ENCODE measurements around the gene RAB11FIP4. TPM values are rescaled to one million over a fixed set of nuclear protein-coding genes. Genes with fewer than 3 reads are reported as not detected.

RAB11FIP4 gene
- polyA plus RNA-seq, 1 of the 3 experiments (the other 2 are of a cell fraction) = 9.4 TPM

DNA sequence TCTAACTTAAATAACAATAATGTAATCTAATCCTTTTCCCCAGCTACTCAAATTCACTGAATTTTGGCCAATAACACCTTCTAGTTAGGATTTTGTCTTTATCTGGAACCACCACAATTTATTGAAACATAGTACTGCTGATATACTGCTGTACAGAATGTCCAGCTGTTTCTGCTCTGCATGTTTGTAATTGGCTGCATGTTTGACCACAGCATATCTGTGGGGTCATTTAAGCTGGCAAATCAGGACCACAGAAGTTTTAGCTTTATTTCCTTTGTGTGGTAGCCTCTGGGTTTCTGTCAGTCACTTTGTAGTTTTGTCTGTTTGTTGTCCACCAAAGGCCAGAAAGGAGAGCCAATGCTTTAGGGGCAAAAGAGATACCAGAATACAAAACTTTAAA is 22.2 kb upstream of the RAB11FIP4 start:
- no peak for DNase-seq
- Histone ChIP-seq H4K20me1 (ENCODE audit: insufficient read depth) (no peaks in the 10 kb centered on the region), H3K9ac (no peak overlapping the region), H3K27ac (ENCODE audit: low read depth in 2 of 2, low read length in 1 of 2) (no peak overlapping the region), H3K9me2 (no peaks in the 10 kb centered on the region), H3K79me2 (ENCODE audit: insufficient read depth) (peaks cover 8% of the 10 kb centered on the region; the same call in 1 of the 2 replicates), H3K36me3 (replicated peaks in 1 of 2; ENCODE audit: control insufficient read depth in 1 of 2, insufficient read depth in 2 of 2, low read length in 1 of 2) (peaks cover 29 to 34% of the 10 kb centered on the region in 2 experiments), H3K4me2 (no peak overlapping the region), H3K27me3 (ENCODE audit: insufficient read depth) (no peaks in the 10 kb centered on the region), H3K4me1 (ENCODE audit: control insufficient read depth in 1 of 2, insufficient read depth in 2 of 2, low read depth in 1 of 2, low read length in 1 of 2) (peaks cover 3 to 9% of the 10 kb centered on the region in 2 experiments; a peak in 2 of 4 replicates), H3K4me3 (ENCODE audit: low read depth in 2 of 2, low read length in 1 of 2) (no peak overlapping the region), H3F3A (replicated peaks; ENCODE audit: insufficient read depth) (peaks cover 33% of the 10 kb centered on the region), H2AFZ (ENCODE audit: low read depth) (no peak overlapping the region), H3K9me3 (no peaks in the 10 kb centered on the region)
- no peak for TF ChIP-seq SIN3A (IDR thresholded peaks at IDR 0.05; ENCODE audit: borderline replicate concordance, low read depth, low read length)
- TF ChIP-seq TCF12 (IDR thresholded peaks at IDR 0.05) = 0 out of 2 replicates have a peak, but pooled peaks have one; percentile 8
- ChIA-PET CTCF (interaction anchor here (0.9 to 3.5 kb wide), 4 partner anchors 11 to 149 kb away, joined by 3 to 11 read pairs (median 4); no protein-coding TSS in a partner anchor), POLR2A (no interaction called here)

DNA sequence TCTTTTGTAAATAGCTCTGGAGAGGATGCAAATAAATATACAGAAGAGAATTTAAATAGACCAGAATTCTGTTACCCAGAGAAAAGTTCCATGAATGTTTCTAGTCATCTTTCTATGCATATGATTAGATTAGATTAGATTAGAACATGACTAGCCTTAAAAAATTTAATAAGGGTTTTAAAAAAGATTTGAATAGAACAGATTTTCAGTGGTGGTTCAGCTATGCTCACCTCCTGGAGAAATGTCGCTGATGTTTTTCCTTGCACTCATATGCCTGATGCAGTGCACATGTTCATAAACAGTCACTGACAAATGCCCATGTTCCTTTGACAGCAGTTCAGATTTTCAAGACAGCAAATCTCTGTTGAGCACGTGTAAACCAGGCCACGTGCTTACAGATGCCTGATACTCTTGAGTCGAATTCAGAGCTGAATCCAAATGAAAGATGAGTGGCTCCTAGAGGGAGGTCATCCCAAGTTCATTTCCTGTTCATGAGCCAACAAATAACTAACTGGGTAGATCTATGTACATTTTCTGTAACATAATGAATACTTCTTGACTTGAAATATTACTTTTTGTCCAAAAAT is 19.9 kb upstream of the RAB11FIP4 start:
- Histone ChIP-seq H3K4me1 (ENCODE audit: control insufficient read depth in 1 of 2, insufficient read depth in 2 of 2, low read depth in 1 of 2, low read length in 1 of 2) (peaks cover 3 to 9% of the 10 kb centered on the region in 2 experiments; a peak in 2 of 4 replicates), H4K20me1 (ENCODE audit: insufficient read depth) (no peaks in the 10 kb centered on the region), H3F3A (replicated peaks; ENCODE audit: insufficient read depth) (peaks cover 38% of the 10 kb centered on the region), H3K27ac (ENCODE audit: low read depth in 2 of 2, low read length in 1 of 2) (peak overlapping the region; percentile 31 to 53; a peak in 3 of 4 replicates), H3K9me3 (no peaks in the 10 kb centered on the region), H3K27me3 (ENCODE audit: insufficient read depth) (no peaks in the 10 kb centered on the region), H3K36me3 (replicated peaks in 1 of 2; ENCODE audit: control insufficient read depth in 1 of 2, insufficient read depth in 2 of 2, low read length in 1 of 2) (peaks cover 44 to 47% of the 10 kb centered on the region in 2 experiments), H3K9ac (no peak overlapping the region), H3K4me2 (no peak overlapping the region), H3K4me3 (ENCODE audit: low read depth in 2 of 2, low read length in 1 of 2) (no peak overlapping the region), H3K9me2 (no peaks in the 10 kb centered on the region), H3K79me2 (ENCODE audit: insufficient read depth) (peaks cover 4% of the 10 kb centered on the region; the same call in 1 of the 2 replicates), H2AFZ (ENCODE audit: low read depth) (no peak overlapping the region)
- no peak for DNase-seq
- WGBS (ENCODE audit: low lambda C conversion rate) = 30% methylated on average over 4 of the region's 4 CpGs
- ChIA-PET POLR2A (no interaction called here), CTCF (interaction anchor here (1.1 to 4.5 kb wide), 9 partner anchors 10 to 359 kb away, joined by 3 to 26 read pairs (median 5); no protein-coding TSS in a partner anchor)
- TF ChIP-seq RCOR1 (IDR thresholded peaks at IDR 0.05; ENCODE audit: low read length) = peak; percentile 29; the same call in 1 of the 2 replicates
- TF ChIP-seq, protein P1, sequence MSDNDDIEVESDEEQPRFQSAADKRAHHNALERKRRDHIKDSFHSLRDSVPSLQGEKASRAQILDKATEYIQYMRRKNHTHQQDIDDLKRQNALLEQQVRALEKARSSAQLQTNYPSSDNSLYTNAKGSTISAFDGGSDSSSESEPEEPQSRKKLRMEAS (IDR thresholded peaks at IDR 0.05; ENCODE audit: low read depth) = peak; percentile 99
- peak; percentile 100 for TF ChIP-seq MXI1 (IDR thresholded peaks at IDR 0.05; ENCODE audit: low read depth, low read length)
- TF ChIP-seq PBX3 (IDR thresholded peaks at IDR 0.05) = peak; percentile 38
- TF ChIP-seq RXRA (IDR thresholded peaks at IDR 0.05; ENCODE audit: borderline replicate concordance, low read depth) = peak; percentile 85; the same call in 1 of the 2 replicates
- TF ChIP-seq SIN3A (IDR thresholded peaks at IDR 0.05; ENCODE audit: borderline replicate concordance, low read depth, low read length) = peak; percentile 99
- no peak for TF ChIP-seq CHD2 (IDR thresholded peaks at IDR 0.05; ENCODE audit: low read length, partially characterized antibody)
- TF ChIP-seq NFIC (IDR thresholded peaks at IDR 0.05; ENCODE audit: borderline replicate concordance) = peak; percentile 21; the same call in 1 of the 2 replicates
- TF ChIP-seq TAF1 (IDR thresholded peaks at IDR 0.05; ENCODE audit: borderline replicate concordance, low read depth, low read length) = no peak
- TF ChIP-seq USF1 (IDR thresholded peaks at IDR 0.05; ENCODE audit: borderline replicate concordance, low read depth) = peak; percentile 48; the same call in 1 of the 2 replicates
- no peak for TF ChIP-seq RFX5 (IDR thresholded peaks at IDR 0.05; ENCODE audit: low read length)
- peak; percentile 55; the same call in 1 of the 2 replicates for TF ChIP-seq TCF12 (IDR thresholded peaks at IDR 0.05)
- no peak for TF ChIP-seq GABPA (IDR thresholded peaks at IDR 0.05; ENCODE audit: low read depth)
